ENCODE results near the gene MRPL9.
A peak's percentile ranks its signal among the peaks of the same experiment; 100 is the strongest.

The MRPL9 gene

DNA sequence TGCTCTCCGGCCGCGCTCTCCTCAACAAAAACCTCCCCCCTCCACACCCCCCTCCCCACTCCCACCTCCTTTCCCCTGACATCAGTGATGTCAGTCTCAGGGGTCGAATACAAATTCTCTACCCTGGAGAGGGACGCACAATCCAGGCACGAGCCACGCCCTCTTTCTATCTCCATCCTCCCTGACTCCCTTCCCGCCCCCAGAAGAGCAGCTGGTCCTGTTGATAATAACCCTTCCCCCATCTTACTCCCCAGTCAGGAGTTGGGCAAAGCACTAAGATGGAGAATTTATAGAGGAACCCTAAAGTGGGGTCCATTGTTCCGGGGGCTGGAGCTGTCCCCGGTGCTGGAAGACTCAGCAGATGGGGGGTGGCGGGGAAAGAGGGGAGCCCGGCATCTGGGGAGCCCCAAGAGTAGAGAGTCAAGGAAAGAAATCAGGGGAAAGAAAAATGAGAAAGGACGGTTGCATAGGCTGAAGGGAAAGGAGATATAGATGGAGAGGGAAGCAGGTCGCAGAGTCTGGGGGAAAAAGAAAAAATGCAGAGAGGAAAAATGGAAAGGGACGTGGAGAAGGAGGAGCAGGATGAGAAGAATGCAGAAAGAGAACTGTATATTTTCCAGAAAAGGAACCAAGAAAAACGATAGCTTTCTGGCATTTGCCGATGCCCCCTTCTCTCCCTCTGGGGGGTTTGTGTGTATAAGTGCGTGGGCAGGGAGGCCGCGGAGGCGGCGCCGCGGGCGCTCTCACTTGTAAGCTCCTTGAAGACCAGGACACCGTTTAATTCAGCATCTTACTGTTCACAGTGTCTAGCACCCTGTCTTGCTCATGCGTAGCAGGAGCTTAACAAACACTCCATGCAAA lies 46.3 kb downstream of the MRPL9 start, which contains the start of gene CELF3:
TSS of gene CELF3 (minus strand) at position 33 of the 861 bp plus-strand sequence. CDS start 783 bp downstream, outside the sequence.
- 2 to 3% methylated on average over 9 to 16 of the region's 27 CpGs for WGBS, 2 experiments (ENCODE audit: insufficient coverage in 2 of 2)
- H3K4me1 ChIP-seq (ENCODE audit: control insufficient read depth, insufficient read depth, low read length, poor library complexity, severe bottlenecking): peaks cover 4% of the 10 kb centered on the region
- H3K4me3 ChIP-seq (ENCODE audit: extremely low read depth, insufficient read depth, low read length, poor library complexity, severe bottlenecking): peak within 1 kb of the TSS; percentile 22
- no peaks in the 10 kb centered on the region for H3K36me3 ChIP-seq (ENCODE audit: control insufficient read depth, insufficient read depth, low read length)
- H3K27ac ChIP-seq (ENCODE audit: low read depth, low read length, severe bottlenecking): peak within 1 kb of the TSS; percentile 78
- no peaks in the 10 kb centered on the region for H3K9me3 ChIP-seq (ENCODE audit: control insufficient read depth, low read length)

DNA sequence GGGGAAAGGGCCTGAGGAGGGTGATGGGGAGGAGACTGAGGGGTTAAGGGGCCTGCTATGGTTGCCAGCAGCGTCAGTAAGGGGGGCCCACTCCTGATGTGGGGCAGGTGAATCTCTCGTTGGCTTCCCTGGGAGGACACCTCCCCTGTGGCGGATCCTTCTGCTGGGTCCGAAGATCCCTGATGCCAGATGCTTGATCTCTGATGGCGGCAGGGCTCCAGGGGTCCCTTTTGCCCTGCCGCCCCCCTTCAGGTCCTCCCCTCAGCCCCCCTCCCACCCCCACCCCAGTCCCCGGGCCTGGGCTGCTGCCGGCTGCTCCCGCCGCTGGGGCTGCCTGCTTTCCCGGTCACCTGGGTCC lies 46.9 kb downstream of the MRPL9 start:
- Histone ChIP-seq H3K4me1 (ENCODE audit: control insufficient read depth, insufficient read depth, low read length, poor library complexity, severe bottlenecking) (peaks cover 4% of the 10 kb centered on the region), H3K9me3 (ENCODE audit: control insufficient read depth, low read length) (no peaks in the 10 kb centered on the region), H3K27ac (ENCODE audit: low read depth, low read length, severe bottlenecking) (no peak overlapping the region), H3K36me3 (ENCODE audit: control insufficient read depth, insufficient read depth, low read length) (no peaks in the 10 kb centered on the region), H3K4me3 (ENCODE audit: extremely low read depth, insufficient read depth, low read length, poor library complexity, severe bottlenecking) (peak overlapping the region; percentile 22)
- WGBS, 2 experiments (ENCODE audit: insufficient coverage in 2 of 2): 0 to 3% methylated on average over 3 to 5 of the region's 11 CpGs

DNA sequence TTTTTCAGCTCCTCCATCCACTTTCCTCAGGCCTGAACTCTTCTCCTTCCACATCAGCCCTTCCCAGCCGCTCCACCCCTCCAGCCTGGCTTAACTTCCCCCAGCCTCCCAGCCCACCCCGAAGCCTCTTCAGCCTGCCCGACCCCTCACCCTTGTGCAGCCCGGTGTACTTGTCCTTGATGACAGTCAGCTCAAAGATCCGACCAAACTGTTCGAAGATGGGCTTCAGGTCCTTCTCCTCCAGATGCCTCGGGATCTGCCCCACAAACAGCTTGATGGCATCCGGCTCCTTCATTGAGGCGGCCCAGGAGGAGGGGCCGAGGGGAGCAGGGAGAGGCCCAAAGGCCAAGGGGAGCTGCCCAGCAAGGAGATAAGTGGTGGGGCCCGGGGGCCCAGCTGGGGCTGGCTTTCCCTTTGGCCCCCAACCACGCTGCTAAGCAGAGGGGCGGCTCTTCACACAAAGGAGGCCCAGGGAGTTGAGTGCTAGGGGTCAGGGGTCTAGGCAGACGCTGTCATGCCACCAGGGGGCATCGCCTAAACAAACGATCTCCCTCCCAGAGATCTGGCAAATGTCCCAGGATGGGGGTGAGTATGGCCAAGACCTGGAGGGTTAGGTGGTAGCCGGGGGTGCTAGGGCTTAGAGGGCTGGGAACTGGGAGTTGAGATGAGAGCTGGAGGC lies 47.4 kb downstream of the MRPL9 start:
- no peaks in the 10 kb centered on the region for H3K9me3 ChIP-seq (ENCODE audit: control insufficient read depth, low read length)
- no peaks in the 10 kb centered on the region for H3K36me3 ChIP-seq (ENCODE audit: control insufficient read depth, insufficient read depth, low read length)
- H3K4me1 ChIP-seq (ENCODE audit: control insufficient read depth, insufficient read depth, low read length, poor library complexity, severe bottlenecking): peaks cover 2% of the 10 kb centered on the region
- 46 to 47% methylated on average over 12 to 17 of the region's 17 CpGs for WGBS, 2 experiments (ENCODE audit: insufficient coverage in 2 of 2)
- H3K27ac ChIP-seq (ENCODE audit: low read depth, low read length, severe bottlenecking): no peak overlapping the region
- H3K4me3 ChIP-seq (ENCODE audit: extremely low read depth, insufficient read depth, low read length, poor library complexity, severe bottlenecking): peak overlapping the region; percentile 22

GRCh38 chr1:151714820-151715725 lies 48.2 kb downstream of the MRPL9 start:
- Histone ChIP-seq H3K4me3 (ENCODE audit: extremely low read depth, insufficient read depth, low read length, poor library complexity, severe bottlenecking) (no peak overlapping the region), H3K4me1 (ENCODE audit: control insufficient read depth, insufficient read depth, low read length, poor library complexity, severe bottlenecking) (no peaks in the 10 kb centered on the region), H3K36me3 (ENCODE audit: control insufficient read depth, insufficient read depth, low read length) (no peaks in the 10 kb centered on the region), H3K9me3 (ENCODE audit: control insufficient read depth, low read length) (no peaks in the 10 kb centered on the region), H3K27ac (ENCODE audit: low read depth, low read length, severe bottlenecking) (no peak overlapping the region)
- WGBS, 2 experiments (ENCODE audit: insufficient coverage in 2 of 2): 84 to 88% methylated on average over 4 to 7 of the region's 10 CpGs

- Histone ChIP-seq H3K4me1 (ENCODE audit: control insufficient read depth, insufficient read depth, low read length, poor library complexity, severe bottlenecking) (no peaks in the 10 kb centered on the region), H3K4me3 (ENCODE audit: extremely low read depth, insufficient read depth, low read length, poor library complexity, severe bottlenecking) (no peak overlapping the region), H3K9me3 (ENCODE audit: control insufficient read depth, low read length) (no peaks in the 10 kb centered on the region)
Measured at GRCh38 chr1:151713874-151714273, 49.4 kb downstream of the MRPL9 start.

GRCh38 chr1:151713044-151713443 lies 50.3 kb downstream of the MRPL9 start:
- 70 to 100% methylated on average over 1 to 2 of the region's 2 CpGs for WGBS, 2 experiments (ENCODE audit: insufficient coverage in 2 of 2)
- Histone ChIP-seq H3K4me1 (ENCODE audit: control insufficient read depth, insufficient read depth, low read length, poor library complexity, severe bottlenecking) (no peaks in the 10 kb centered on the region), H3K9me3 (ENCODE audit: control insufficient read depth, low read length) (no peaks in the 10 kb centered on the region), H3K27ac (ENCODE audit: low read depth, low read length, severe bottlenecking) (no peak overlapping the region), H3K4me3 (ENCODE audit: extremely low read depth, insufficient read depth, low read length, poor library complexity, severe bottlenecking) (no peak overlapping the region), H3K36me3 (ENCODE audit: control insufficient read depth, insufficient read depth, low read length) (no peaks in the 10 kb centered on the region)

More at GRCh38 chr1:151713874-151714273, 49.4 kb downstream of the MRPL9 start:
- H3K36me3 ChIP-seq (ENCODE audit: control insufficient read depth, insufficient read depth, low read length): no peaks in the 10 kb centered on the region
- WGBS, 2 experiments (ENCODE audit: insufficient coverage in 2 of 2): 93 to 94% methylated on average over 2 of the region's 2 CpGs
- H3K27ac ChIP-seq (ENCODE audit: low read depth, low read length, severe bottlenecking): no peak overlapping the region

- 77 to 83% methylated on average over 10 of the region's 10 CpGs for WGBS, 2 experiments (ENCODE audit: insufficient coverage in 2 of 2)
- no peak overlapping the region for H3K27ac ChIP-seq (ENCODE audit: low read depth, low read length, severe bottlenecking)
- no peaks in the 10 kb centered on the region for H3K9me3 ChIP-seq (ENCODE audit: control insufficient read depth, low read length)
- H3K4me1 ChIP-seq (ENCODE audit: control insufficient read depth, insufficient read depth, low read length, poor library complexity, severe bottlenecking): no peaks in the 10 kb centered on the region
- H3K4me3 ChIP-seq (ENCODE audit: extremely low read depth, insufficient read depth, low read length, poor library complexity, severe bottlenecking): no peak overlapping the region
- H3K36me3 ChIP-seq (ENCODE audit: control insufficient read depth, insufficient read depth, low read length): no peaks in the 10 kb centered on the region
Measured at GRCh38 chr1:151711951-151712350, 51.3 kb downstream of the MRPL9 start.

DNA sequence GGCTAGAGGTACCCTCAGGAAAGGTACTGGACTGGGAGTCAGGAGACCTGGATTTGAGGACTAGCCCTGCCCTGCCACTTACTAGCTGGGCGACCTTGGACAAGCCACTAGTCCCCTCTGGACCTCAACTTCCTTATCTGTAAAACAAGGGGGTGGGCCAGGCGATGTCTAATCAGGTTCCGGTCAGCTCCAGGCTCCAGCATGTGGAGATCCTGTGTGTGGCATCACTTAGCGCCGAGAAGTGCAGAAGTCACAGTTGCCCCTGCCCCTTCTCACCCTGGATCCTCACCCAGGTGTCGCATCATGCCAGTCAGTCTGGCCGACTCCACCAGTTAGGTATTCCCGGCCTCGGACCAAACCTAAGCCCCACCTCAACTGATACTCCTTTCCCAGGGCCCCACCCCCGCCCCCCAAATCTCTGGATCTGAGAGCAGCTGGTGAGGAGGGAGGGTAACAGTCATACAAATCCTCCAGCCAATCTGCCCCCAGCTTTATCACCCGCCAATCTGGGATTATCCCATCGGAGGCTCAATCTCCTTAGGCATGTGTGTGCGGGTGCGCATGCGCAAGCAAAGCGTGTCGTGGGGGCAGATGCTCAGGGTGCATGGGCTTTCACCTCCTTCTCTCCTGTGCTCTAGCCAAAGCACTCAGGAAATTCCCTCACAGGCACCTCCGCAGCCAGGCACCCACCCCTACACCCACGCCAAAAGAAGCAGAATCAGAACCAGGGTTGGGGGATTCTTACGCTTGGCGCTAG lies 52.1 kb downstream of the MRPL9 start:
- H3K9me3 ChIP-seq (ENCODE audit: control insufficient read depth, low read length): no peaks in the 10 kb centered on the region
- no peak overlapping the region for H3K27ac ChIP-seq (ENCODE audit: low read depth, low read length, severe bottlenecking)
- 90 to 92% methylated on average over 14 to 15 of the region's 21 CpGs for WGBS, 2 experiments (ENCODE audit: insufficient coverage in 2 of 2)
- no peak overlapping the region for H3K4me3 ChIP-seq (ENCODE audit: extremely low read depth, insufficient read depth, low read length, poor library complexity, severe bottlenecking)
- H3K4me1 ChIP-seq (ENCODE audit: control insufficient read depth, insufficient read depth, low read length, poor library complexity, severe bottlenecking): no peaks in the 10 kb centered on the region
- H3K36me3 ChIP-seq (ENCODE audit: control insufficient read depth, insufficient read depth, low read length): no peaks in the 10 kb centered on the region

GRCh38 chr1:151710187-151710840 lies 53.0 kb downstream of the MRPL9 start:
- WGBS, 2 experiments (ENCODE audit: insufficient coverage in 2 of 2): 52 to 70% methylated on average over 2 to 8 of the region's 15 CpGs
- H3K4me1 ChIP-seq (ENCODE audit: control insufficient read depth, insufficient read depth, low read length, poor library complexity, severe bottlenecking): no peaks in the 10 kb centered on the region
- no peaks in the 10 kb centered on the region for H3K36me3 ChIP-seq (ENCODE audit: control insufficient read depth, insufficient read depth, low read length)
- no peak overlapping the region for H3K27ac ChIP-seq (ENCODE audit: low read depth, low read length, severe bottlenecking)
- H3K9me3 ChIP-seq (ENCODE audit: control insufficient read depth, low read length): no peaks in the 10 kb centered on the region
- H3K4me3 ChIP-seq (ENCODE audit: extremely low read depth, insufficient read depth, low read length, poor library complexity, severe bottlenecking): no peak overlapping the region

All from mesodermal cell (in vitro differentiated cells).